Mucosa of stomach (tissue), 1 donor: ENCODE measurements around the gene DHX58.

ENCODE experiments used
- H3K27me3 ChIP-seq: one replicate; pipeline ENCODE4 v1.7.0; 2013; ENCODE audit warnings: mild to moderate bottlenecking, low read length; ENCODE audit not compliant: control insufficient read depth, insufficient read depth
- H3K36me3 ChIP-seq: one replicate; pipeline ENCODE4 v1.7.0; 2013; ENCODE audit warnings: low read length; ENCODE audit not compliant: control insufficient read depth, insufficient read depth
- H3K4me1 ChIP-seq: one replicate; pipeline ENCODE4 v1.7.0; 2013; ENCODE audit warnings: mild to moderate bottlenecking, low read length; ENCODE audit not compliant: control insufficient read depth, insufficient read depth
- H3K4me3 ChIP-seq: one replicate; pipeline ENCODE4 v1.7.0; 2013; ENCODE audit warnings: low read length
- H3K9ac ChIP-seq: one replicate; pipeline ENCODE4 v1.7.0; 2013; ENCODE audit warnings: mild to moderate bottlenecking, low read length, moderate library complexity
- H3K9me3 ChIP-seq: one replicate; pipeline ENCODE4 v1.7.0; 2013; ENCODE audit warnings: mild to moderate bottlenecking, low read length, moderate library complexity; ENCODE audit not compliant: control insufficient read depth
- donor health status: Pancreatic carcinoma.

DHX58 gene

GRCh38 chr17:42087042-42087701 is 25.3 kb downstream of the DHX58 start:
- H3K36me3 ChIP-seq, result no peaks in the 10 kb centered on the region
- H3K9me3 ChIP-seq, result no peaks in the 10 kb centered on the region
- no peak overlapping the region for H3K4me3 ChIP-seq

GRCh38 chr17:42081516-42082129 is 30.9 kb downstream of the DHX58 start:
- Histone ChIP-seq H3K36me3 (no peaks in the 10 kb centered on the region), H3K9me3 (no peaks in the 10 kb centered on the region), H3K4me3 (no peak overlapping the region), H3K9ac (no peak overlapping the region), H3K27me3 (no peaks in the 10 kb centered on the region), H3K4me1 (no peaks in the 10 kb centered on the region)

More at GRCh38 chr17:42087042-42087701, 25.3 kb downstream of the DHX58 start:
- Histone ChIP-seq H3K4me1 (peaks cover 5% of the 10 kb centered on the region), H3K9ac (no peak overlapping the region), H3K27me3 (peaks cover 7% of the 10 kb centered on the region)

- H3K4me3 ChIP-seq, result no peak overlapping the region
- H3K36me3 ChIP-seq, result no peaks in the 10 kb centered on the region
- H3K9me3 ChIP-seq, result no peaks in the 10 kb centered on the region
- no peaks in the 10 kb centered on the region for H3K4me1 ChIP-seq
- no peaks in the 10 kb centered on the region for H3K27me3 ChIP-seq
- no peak overlapping the region for H3K9ac ChIP-seq
These were observed 33.0 kb downstream of the DHX58 start for GRCh38 chr17:42079541-42079940.

- H3K9me3 ChIP-seq, result no peaks in the 10 kb centered on the region
- H3K36me3 ChIP-seq, result no peaks in the 10 kb centered on the region
- no peaks in the 10 kb centered on the region for H3K4me1 ChIP-seq
- H3K9ac ChIP-seq, result no peak overlapping the region
- H3K4me3 ChIP-seq, result no peak overlapping the region
- peaks cover 4% of the 10 kb centered on the region for H3K27me3 ChIP-seq
These were observed 34.0 kb downstream of the DHX58 start for GRCh38 chr17:42078396-42079043.

GRCh38 chr17:42077755-42078154 is 34.8 kb downstream of the DHX58 start:
- Histone ChIP-seq H3K4me1 (peaks cover under 1% of the 10 kb centered on the region), H3K4me3 (no peak overlapping the region), H3K27me3 (peaks cover 11% of the 10 kb centered on the region), H3K36me3 (no peaks in the 10 kb centered on the region), H3K9me3 (no peaks in the 10 kb centered on the region), H3K9ac (no peak overlapping the region)

- no peak overlapping the region for H3K4me3 ChIP-seq
- H3K9me3 ChIP-seq, result no peaks in the 10 kb centered on the region
- H3K27me3 ChIP-seq, result peaks cover 19% of the 10 kb centered on the region
- no peak overlapping the region for H3K9ac ChIP-seq
- no peaks in the 10 kb centered on the region for H3K36me3 ChIP-seq
- peaks cover 8% of the 10 kb centered on the region for H3K4me1 ChIP-seq
These were observed 35.5 kb downstream of the DHX58 start for GRCh38 chr17:42076797-42077559.

- no peak overlapping the region for H3K4me3 ChIP-seq
- H3K27me3 ChIP-seq, result peaks cover 31% of the 10 kb centered on the region
- H3K36me3 ChIP-seq, result no peaks in the 10 kb centered on the region
- H3K9me3 ChIP-seq, result no peaks in the 10 kb centered on the region
- peaks cover 8% of the 10 kb centered on the region for H3K4me1 ChIP-seq
- no peak overlapping the region for H3K9ac ChIP-seq
These were observed 36.7 kb downstream of the DHX58 start for GRCh38 chr17:42075789-42076188.

GRCh38 chr17:42072323-42073187 is 40.0 kb downstream of the DHX58 start:
- no peaks in the 10 kb centered on the region for H3K36me3 ChIP-seq
- no peak overlapping the region for H3K9ac ChIP-seq
- no peaks in the 10 kb centered on the region for H3K9me3 ChIP-seq
- peaks cover 22% of the 10 kb centered on the region for H3K4me1 ChIP-seq
- peaks cover 43% of the 10 kb centered on the region for H3K27me3 ChIP-seq
- no peak overlapping the region for H3K4me3 ChIP-seq

GRCh38 chr17:42071810-42072209 is 40.7 kb downstream of the DHX58 start:
- H3K36me3 ChIP-seq, result no peaks in the 10 kb centered on the region
- H3K4me1 ChIP-seq, result peaks cover 25% of the 10 kb centered on the region
- H3K27me3 ChIP-seq, result peaks cover 43% of the 10 kb centered on the region
- no peaks in the 10 kb centered on the region for H3K9me3 ChIP-seq
- H3K4me3 ChIP-seq, result no peak overlapping the region
- H3K9ac ChIP-seq, result no peak overlapping the region

- Histone ChIP-seq H3K4me3 (no peak overlapping the region), H3K27me3 (peaks cover 43% of the 10 kb centered on the region), H3K4me1 (peaks cover 25% of the 10 kb centered on the region)
These were observed 43.5 kb downstream of the DHX58 start for GRCh38 chr17:42068979-42069378.

GRCh38 chr17:42067371-42068091 is 45.0 kb downstream of the DHX58 start:
- no peak overlapping the region for H3K9ac ChIP-seq

More at GRCh38 chr17:42068979-42069378, 43.5 kb downstream of the DHX58 start:
- H3K9ac ChIP-seq, result no peak overlapping the region
- H3K36me3 ChIP-seq, result no peaks in the 10 kb centered on the region
- no peaks in the 10 kb centered on the region for H3K9me3 ChIP-seq

More at GRCh38 chr17:42067371-42068091, 45.0 kb downstream of the DHX58 start:
- Histone ChIP-seq H3K36me3 (no peaks in the 10 kb centered on the region), H3K4me1 (peaks cover 22% of the 10 kb centered on the region), H3K9me3 (no peaks in the 10 kb centered on the region), H3K27me3 (peaks cover 30% of the 10 kb centered on the region), H3K4me3 (no peak overlapping the region)
